DND-41 (cell line): ENCODE data around the gene UPF3A.
"Not testable (repeated sequence)": the region's sequence is repeated elsewhere in the genome, so short reads cannot be mapped to it uniquely, and the experiment has no call there.

ENCODE experiments used
- EZH2 ChIP-seq: IDR thresholded peaks from 3 replicates; pipeline ENCODE4 v1.6.1; 2012; ENCODE audit warnings: borderline replicate concordance, low read depth, mild to moderate bottlenecking, moderate library complexity, low read length, inconsistent platforms; ENCODE audit not compliant: severe bottlenecking
- TF ChIP-seq, protein P1 (sequence below): IDR thresholded peaks from 2 replicates; pipeline ENCODE4 v1.5.1; 2012; ENCODE audit warnings: borderline replicate concordance, low read length, moderate library complexity, mild to moderate bottlenecking; ENCODE audit not compliant: poor library complexity, severe bottlenecking; ENCODE audit errors: extremely low read depth

DNA sequence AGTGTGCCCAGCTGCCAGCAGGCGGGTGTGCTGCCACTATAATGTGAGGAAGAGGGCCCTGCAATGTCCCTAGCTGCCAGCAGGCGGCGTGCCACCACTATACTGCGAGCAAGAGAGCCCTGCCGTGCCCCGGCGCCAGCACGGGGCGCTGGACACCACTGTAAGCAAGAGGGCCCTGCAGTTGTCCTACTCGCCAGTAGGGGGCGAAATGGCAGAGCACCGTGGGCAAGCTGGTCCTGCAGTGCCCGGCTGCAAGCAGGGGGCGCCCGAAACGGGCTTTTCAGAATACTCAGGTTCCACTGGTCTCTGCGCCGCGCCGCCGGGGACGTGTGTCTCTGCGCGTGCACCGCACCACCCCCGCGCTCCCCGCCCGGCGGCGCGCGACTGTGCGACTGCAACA is 71.4 kb downstream of the UPF3A start:
- TF ChIP-seq, protein P1, sequence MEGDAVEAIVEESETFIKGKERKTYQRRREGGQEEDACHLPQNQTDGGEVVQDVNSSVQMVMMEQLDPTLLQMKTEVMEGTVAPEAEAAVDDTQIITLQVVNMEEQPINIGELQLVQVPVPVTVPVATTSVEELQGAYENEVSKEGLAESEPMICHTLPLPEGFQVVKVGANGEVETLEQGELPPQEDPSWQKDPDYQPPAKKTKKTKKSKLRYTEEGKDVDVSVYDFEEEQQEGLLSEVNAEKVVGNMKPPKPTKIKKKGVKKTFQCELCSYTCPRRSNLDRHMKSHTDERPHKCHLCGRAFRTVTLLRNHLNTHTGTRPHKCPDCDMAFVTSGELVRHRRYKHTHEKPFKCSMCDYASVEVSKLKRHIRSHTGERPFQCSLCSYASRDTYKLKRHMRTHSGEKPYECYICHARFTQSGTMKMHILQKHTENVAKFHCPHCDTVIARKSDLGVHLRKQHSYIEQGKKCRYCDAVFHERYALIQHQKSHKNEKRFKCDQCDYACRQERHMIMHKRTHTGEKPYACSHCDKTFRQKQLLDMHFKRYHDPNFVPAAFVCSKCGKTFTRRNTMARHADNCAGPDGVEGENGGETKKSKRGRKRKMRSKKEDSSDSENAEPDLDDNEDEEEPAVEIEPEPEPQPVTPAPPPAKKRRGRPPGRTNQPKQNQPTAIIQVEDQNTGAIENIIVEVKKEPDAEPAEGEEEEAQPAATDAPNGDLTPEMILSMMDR = peak; percentile 53
- TF ChIP-seq EZH2 = not testable (repeated sequence)
